ENCODE results near the gene SEMA5A.

DNA sequence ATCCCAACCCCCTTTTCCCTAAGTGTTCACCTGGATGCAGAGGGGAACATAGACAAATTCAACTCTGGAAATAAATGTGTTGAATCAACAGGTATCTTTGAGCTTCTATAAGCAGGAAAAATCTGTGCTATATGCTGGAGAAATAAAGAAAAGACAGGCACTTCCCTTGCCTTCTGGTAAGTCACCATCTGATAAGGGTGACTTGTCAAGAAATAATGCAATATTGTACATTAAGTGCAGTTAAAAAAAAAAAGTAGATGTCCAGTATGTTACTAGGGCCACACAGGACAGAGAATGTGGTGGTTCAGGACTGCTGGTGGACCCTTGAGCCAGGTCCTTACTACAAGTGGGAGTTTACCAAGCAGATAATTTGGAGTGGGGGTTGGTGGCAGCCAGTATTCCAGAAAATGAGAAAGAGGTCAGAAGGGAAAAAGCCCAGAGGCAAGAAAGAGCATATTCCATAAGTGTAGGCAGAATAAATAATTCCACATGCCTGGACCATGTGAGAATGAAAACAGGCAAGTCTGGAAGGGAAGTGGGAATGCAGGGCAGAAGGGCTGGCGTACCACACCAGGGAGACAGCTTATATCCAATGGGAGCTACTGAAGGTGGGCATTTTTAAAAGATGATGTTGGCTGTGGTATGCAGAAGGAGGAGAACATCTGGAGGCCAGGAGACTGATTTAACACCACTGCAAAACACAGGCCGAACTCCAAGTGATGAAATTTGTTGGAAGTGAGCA is 209.9 kb downstream of the SEMA5A start:
- TF ChIP-seq, protein P1, sequence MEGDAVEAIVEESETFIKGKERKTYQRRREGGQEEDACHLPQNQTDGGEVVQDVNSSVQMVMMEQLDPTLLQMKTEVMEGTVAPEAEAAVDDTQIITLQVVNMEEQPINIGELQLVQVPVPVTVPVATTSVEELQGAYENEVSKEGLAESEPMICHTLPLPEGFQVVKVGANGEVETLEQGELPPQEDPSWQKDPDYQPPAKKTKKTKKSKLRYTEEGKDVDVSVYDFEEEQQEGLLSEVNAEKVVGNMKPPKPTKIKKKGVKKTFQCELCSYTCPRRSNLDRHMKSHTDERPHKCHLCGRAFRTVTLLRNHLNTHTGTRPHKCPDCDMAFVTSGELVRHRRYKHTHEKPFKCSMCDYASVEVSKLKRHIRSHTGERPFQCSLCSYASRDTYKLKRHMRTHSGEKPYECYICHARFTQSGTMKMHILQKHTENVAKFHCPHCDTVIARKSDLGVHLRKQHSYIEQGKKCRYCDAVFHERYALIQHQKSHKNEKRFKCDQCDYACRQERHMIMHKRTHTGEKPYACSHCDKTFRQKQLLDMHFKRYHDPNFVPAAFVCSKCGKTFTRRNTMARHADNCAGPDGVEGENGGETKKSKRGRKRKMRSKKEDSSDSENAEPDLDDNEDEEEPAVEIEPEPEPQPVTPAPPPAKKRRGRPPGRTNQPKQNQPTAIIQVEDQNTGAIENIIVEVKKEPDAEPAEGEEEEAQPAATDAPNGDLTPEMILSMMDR (IDR thresholded peaks at IDR 0.05): no peak
- TF ChIP-seq POLR2A (IDR thresholded peaks at IDR 0.05): no peak

All from lower leg skin (tissue), 3 donors.